SK-N-MC (cell line): Measurements from ENCODE around the gene B3GNT2.
"Not testable (repeated sequence)": the region's sequence is repeated elsewhere in the genome, so short reads cannot be mapped to it uniquely, and the experiment has no call there.

Source experiments
- DNase-seq: peaks from one replicate; pipeline ENCODE4 v3.0.0-alpha.2; 2011; ENCODE audit warnings: low read depth, low spot score
- H3K27ac ChIP-seq: fragments of 200-600 bp; sonication (generic); 2 replicates; pipeline ENCODE4 v1.5.1; 2016; ENCODE audit warnings: mixed run types
- H3K36me3 ChIP-seq: fragments of 200-600 bp; sonication (generic); 2 replicates; pipeline ENCODE4 v1.6.1; 2017; ENCODE audit warnings: antibody characterized with exemption, low read length, mixed read lengths; ENCODE audit not compliant: insufficient read depth
- H3K4me3 ChIP-seq: fragments of 200-600 bp; sonication (generic); 2 replicates; pipeline ENCODE4 v1.5.1; 2016
- H3K9ac ChIP-seq: fragments of 200-600 bp; sonication (generic); 2 replicates; pipeline ENCODE4 v1.8.0; 2017; ENCODE audit warnings: mixed run types, mixed read lengths; ENCODE audit not compliant: insufficient read length
- H3K9me3 ChIP-seq: fragments of 200-600 bp; sonication (generic); 2 replicates; pipeline ENCODE4 v1.6.1; 2017; ENCODE audit warnings: low read depth, mild to moderate bottlenecking, antibody characterized with exemption, low read length, moderate library complexity, mixed read lengths
- EZH2 ChIP-seq: fragments of 200-600 bp; sonication (generic); IDR thresholded peaks from one replicate; pipeline ENCODE4 v1.6.1; 2017; ENCODE audit warnings: antibody characterized with exemption
- FOXP2 ChIP-seq: optimal IDR thresholded peaks from 2 replicates; pipeline ENCODE3; 2011; ENCODE audit warnings: mild to moderate bottlenecking, moderate library complexity; ENCODE audit not compliant: insufficient read depth; ENCODE audit errors: extremely low read length, control extremely low read depth
- POLR2AphosphoS5 ChIP-seq: IDR thresholded peaks from 2 replicates; pipeline ENCODE4 v1.6.1; 2012; ENCODE audit warnings: mild to moderate bottlenecking, low read depth, low read length, borderline replicate concordance

Gene B3GNT2, protein sequence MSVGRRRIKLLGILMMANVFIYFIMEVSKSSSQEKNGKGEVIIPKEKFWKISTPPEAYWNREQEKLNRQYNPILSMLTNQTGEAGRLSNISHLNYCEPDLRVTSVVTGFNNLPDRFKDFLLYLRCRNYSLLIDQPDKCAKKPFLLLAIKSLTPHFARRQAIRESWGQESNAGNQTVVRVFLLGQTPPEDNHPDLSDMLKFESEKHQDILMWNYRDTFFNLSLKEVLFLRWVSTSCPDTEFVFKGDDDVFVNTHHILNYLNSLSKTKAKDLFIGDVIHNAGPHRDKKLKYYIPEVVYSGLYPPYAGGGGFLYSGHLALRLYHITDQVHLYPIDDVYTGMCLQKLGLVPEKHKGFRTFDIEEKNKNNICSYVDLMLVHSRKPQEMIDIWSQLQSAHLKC

DNA sequence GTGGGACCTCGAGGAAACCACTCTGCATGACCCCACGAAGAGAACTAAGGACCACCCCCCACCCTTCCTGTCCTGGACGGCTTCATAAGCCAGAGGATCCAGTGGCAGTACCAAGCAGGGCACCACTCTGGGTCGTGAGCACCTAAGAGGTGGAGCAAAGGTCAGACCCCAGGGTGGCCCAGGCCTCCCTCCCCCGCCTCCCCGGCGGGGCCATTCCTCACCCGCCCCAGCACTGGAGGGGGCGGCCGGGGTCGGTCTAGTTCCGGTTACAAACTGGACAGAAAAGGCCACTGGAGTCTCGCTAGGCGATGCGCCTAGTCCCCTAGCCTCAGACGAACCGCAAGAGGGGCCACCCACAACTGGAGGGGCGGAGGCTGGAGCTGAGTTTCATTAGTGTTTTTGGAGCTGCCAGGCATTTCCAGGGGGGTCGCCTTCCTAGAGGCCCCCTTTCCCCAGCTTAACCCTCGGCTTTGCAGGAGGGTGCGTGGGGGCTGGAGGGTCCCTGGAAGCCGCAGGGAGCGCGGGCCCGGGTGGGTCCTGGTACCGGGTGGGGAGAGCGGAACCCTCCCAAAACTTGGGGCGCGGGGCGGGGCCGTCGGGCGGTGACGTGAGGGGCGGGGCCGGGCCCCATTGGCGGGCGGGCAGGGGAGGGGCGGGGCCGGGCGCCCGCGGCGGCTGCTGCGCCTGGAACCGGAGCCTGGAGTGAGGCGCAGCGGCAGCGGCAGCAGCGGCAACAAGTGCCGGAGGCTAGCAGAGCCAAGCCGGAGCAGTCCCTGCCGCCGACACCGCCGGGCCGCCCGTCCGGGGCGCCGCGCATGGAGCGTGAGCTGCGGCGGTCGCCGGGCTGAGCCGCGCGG, at the start of gene B3GNT2:
Gene B3GNT2 (plus strand): TSS at position 695 of the 857 bp plus-strand sequence. CDS start 26,106 bp downstream, outside the sequence.
- Histone ChIP-seq H3K4me3 (peak within 1 kb of the TSS; percentile 97), H3K9ac (peak within 1 kb of the TSS; percentile 83), H3K9me3 (no peaks in the 10 kb centered on the region), H3K27ac (no peak within 1 kb of the TSS), H3K36me3 (no peaks in the 10 kb centered on the region)
- TF ChIP-seq FOXP2 = no peak
- peak; percentile 72 for TF ChIP-seq POLR2AphosphoS5
- DNase-seq = no peak

DNA sequence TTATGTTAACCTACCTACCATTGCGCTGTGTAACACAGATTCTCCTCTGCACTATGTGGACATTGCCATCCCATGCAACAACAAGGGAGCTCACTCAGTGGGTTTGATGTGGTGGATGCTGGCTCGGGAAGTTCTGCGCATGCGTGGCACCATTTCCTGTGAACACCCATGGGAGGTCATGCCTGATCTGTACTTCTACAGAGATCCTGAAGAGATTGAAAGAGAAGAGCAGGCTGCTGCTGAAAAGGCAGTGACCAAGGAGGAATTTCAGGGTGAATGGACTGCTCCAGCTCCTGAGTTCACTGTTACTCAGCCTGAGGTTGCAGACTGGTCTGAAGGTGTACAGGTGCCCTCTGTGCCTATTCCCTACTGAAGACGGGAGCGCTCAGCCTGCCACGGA, 49.1 kb upstream of the B3GNT2 start:
- DNase-seq, H3K27ac ChIP-seq: not testable (repeated sequence)

DNA sequence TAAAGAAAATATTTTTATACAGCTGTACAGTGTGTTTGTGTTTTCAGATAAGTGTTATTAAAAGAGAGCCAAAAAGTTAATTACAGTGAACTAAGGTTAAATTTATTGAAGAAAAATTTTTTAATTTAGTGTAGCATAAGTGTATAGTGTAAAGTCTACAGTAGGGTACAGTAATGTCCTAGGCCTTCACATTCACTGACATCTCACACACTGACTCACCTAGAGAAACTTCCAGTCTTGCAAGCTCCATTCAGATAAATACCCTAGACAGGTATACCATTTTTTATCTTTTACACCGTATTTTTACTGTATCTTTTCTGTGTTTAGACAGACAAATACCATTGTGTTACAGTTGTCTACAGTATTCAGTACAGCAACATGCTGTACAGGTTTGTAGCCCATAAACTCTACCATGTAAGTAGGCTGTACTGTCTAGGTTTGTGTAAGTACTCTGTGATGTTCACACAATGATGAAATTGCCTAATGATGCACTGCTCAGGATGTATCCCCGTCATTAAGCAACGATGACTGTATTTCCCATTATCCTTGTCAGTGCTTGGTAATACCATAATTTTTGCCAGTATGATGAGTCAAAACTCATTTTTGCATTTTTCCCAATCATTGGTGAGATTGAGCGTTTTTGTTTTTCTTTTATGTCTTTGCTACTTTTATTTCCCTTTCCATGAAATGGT, 48.2 kb upstream of the B3GNT2 start:
- no peaks in the 10 kb centered on the region for H3K36me3 ChIP-seq
- H3K27ac ChIP-seq = no peak overlapping the region
- no peak for TF ChIP-seq FOXP2
- no peak for TF ChIP-seq EZH2
- TF ChIP-seq POLR2AphosphoS5 = no peak
- no peak for DNase-seq
- H3K9ac ChIP-seq = no peak overlapping the region
- no peak overlapping the region for H3K4me3 ChIP-seq
- H3K9me3 ChIP-seq = no peaks in the 10 kb centered on the region

More for the DNA sequence above, 49.1 kb upstream of the B3GNT2 start:
- H3K9ac ChIP-seq, H3K4me3 ChIP-seq, H3K9me3 ChIP-seq, H3K36me3 ChIP-seq: not testable (repeated sequence)

DNA sequence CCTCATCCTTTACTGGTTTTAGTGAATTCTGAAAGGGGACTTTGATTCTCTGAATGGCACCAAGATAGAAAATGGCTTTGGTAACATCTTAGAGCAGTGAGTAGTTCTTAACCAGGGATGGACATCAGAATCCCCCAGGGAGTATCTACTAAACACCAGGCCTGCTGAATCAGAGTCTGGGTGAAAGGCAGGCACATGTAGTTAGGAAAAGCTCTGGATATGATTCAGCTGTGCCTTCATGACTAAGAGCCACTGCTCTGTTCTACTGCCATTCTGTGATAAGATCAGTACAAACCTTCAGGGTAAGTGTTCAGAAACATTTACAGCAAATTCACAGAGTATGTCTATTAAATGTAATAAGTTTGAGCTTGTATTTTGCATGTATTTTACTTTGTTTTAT, 46.2 kb upstream of the B3GNT2 start:
- no peak overlapping the region for H3K9ac ChIP-seq
- no peaks in the 10 kb centered on the region for H3K9me3 ChIP-seq
- H3K27ac ChIP-seq = no peak overlapping the region
- DNase-seq = no peak
- TF ChIP-seq POLR2AphosphoS5 (no peak), FOXP2 (no peak), EZH2 (no peak)
- H3K36me3 ChIP-seq = no peaks in the 10 kb centered on the region
- H3K4me3 ChIP-seq = no peak overlapping the region

DNA sequence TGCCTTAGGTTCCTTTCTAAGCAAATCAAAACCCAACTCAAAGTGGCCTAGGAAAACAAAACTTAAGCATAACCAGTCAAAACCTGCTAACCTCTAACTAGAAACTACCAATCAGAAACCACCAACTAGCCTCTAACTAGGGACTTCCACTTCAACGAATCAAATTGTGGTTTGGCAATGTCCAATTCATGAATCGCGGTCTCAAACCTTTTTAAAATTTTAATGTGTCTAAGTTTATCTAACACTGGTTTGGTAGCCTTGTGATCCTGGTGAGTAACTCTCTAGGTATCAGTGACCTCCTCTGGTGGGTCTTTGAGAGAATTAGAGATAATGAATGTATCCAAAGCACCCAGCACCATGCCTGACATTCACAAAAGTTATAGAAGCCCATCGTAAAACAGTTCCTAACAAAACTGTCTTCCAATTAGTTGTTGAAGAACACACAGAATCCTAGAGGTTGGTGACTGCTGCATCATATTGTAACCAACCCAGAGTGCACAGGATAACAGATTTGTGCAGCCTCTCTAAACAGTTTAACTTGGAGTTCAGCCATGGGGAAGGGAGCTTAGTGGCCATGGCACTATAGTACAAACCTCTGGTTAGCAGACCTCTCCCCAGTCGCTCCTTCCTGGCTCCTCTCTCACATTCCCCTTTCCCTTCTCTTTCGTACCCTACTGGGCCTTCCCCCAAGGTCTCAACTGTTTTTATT, 45.2 kb upstream of the B3GNT2 start:
- TF ChIP-seq POLR2AphosphoS5 (no peak), EZH2 (no peak), FOXP2 (no peak)
- H3K27ac ChIP-seq = no peak overlapping the region
- H3K4me3 ChIP-seq = no peak overlapping the region
- peaks cover 5% of the 10 kb centered on the region; the same call in 1 of the 2 replicates for H3K9me3 ChIP-seq
- H3K36me3 ChIP-seq = no peaks in the 10 kb centered on the region
- DNase-seq = no peak
- no peak overlapping the region for H3K9ac ChIP-seq

DNA sequence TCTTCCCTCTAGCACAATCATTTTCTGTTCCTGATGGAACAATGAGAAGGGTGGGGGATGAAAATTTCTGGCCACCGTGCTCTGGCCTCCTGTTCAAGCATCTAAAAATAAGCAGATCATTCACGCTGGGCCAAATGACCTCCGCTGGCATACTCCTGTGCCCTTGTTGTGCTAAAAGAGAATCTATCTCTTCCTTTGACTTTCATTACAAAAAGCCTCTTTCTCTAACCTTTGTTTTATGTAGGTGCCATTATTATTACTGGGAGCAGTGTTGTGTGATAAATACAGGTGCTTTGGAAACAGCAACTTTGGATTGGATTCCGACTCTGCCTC, 44.6 kb upstream of the B3GNT2 start:
- Histone ChIP-seq H3K27ac (no peak overlapping the region), H3K36me3 (no peaks in the 10 kb centered on the region), H3K4me3 (no peak overlapping the region), H3K9me3 (peaks cover 5% of the 10 kb centered on the region; the same call in 1 of the 2 replicates), H3K9ac (no peak overlapping the region)
- no peak for TF ChIP-seq FOXP2
- no peak for TF ChIP-seq EZH2
- TF ChIP-seq POLR2AphosphoS5 = no peak
- no peak for DNase-seq

DNA sequence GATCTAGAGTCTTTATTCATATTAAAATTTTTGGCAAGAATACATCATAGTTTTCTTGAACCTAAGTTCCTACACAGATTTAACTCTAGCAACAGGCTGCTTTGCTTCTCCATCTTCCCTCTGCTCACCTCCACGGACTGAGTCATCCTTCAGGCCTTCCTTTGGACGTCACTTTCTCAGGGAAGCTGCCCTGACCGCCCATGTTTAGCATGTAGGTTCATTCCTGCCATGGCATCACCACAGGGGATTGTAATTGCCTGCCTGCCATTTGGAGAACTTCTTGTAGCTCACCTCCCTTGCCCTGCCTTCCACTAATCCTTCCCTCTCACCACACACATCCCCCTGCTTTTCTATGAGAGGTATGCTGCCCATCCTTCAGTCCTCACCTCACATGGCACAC, 43.9 kb upstream of the B3GNT2 start:
- Histone ChIP-seq H3K36me3 (no peaks in the 10 kb centered on the region), H3K9me3 (peaks cover 5% of the 10 kb centered on the region; the same call in 1 of the 2 replicates), H3K27ac (no peak overlapping the region), H3K4me3 (no peak overlapping the region), H3K9ac (no peak overlapping the region)
- DNase-seq = no peak
- no peak for TF ChIP-seq POLR2AphosphoS5
- no peak for TF ChIP-seq FOXP2
- no peak for TF ChIP-seq EZH2
